ENCODE results near the gene SHBG.

DNA sequence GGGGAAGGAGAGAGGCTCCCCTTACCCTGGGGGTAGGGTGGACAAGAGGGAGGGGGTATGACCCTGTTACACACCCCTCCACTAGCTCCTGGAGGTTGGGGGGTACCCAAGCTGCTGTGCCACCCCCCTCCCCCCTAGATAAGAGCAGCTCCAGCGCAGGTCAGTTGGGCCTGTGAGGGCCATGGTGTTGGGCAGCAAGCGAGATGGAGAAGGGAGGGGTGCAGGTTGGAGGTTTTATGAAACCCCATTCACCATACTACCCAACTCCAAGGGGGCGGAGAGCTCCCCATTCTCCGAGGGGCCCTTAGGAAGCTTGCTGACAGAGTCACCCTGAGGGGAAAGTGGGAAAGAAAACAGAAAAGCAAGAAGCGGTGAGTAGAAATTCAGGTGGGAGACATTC is 38.3 kb upstream of the SHBG start:
- TF ChIP-seq CTCF (IDR thresholded peaks at IDR 0.05) (no peak), POLR2A (IDR thresholded peaks at IDR 0.05) (no peak)

Data from Peyer's patch (tissue), 4 donors.